Tibial nerve (tissue), 4 donors: ENCODE results near the gene MAP7D1. TPM values are rescaled to one million over a fixed set of nuclear protein-coding genes. Genes with fewer than 3 reads are reported as not detected.

ENCODE experiments used
- DNase-seq, 2 donors: peaks; one replicate each; pipeline ENCODE4 v3.0.0-alpha.2; 2019; ENCODE audit warnings: low spot score in 2 of 2
- H3K27ac ChIP-seq, 4 donors: fragments of 200-600 bp; sonication (generic) in 3 of 4; one replicate each; pipeline ENCODE4 v1.5.1; 2017 to 2019; ENCODE audit warnings: mild to moderate bottlenecking in 1 of 4
- H3K27me3 ChIP-seq, 2 donors: fragments of 200-600 bp; sonication (generic) in 1 of 2; one replicate each; pipeline versions ENCODE4 v1.5.1 to v1.6.0; 2017 to 2019
- H3K36me3 ChIP-seq, 3 donors: fragments of 200-600 bp; sonication (generic); one replicate each; pipeline ENCODE4 v1.5.1; 2018 to 2019
- H3K4me1 ChIP-seq, 4 donors: fragments of 200-600 bp; sonication (generic) in 3 of 4; one replicate each; pipeline ENCODE4 v1.5.1; 2017 to 2019
- H3K4me3 ChIP-seq, 4 donors: fragments of 200-600 bp; sonication (generic) in 3 of 4; one replicate each; pipeline ENCODE4 v1.5.1; 2017 to 2019; ENCODE audit warnings: mild to moderate bottlenecking in 1 of 4, moderate library complexity in 1 of 4
- H3K9me3 ChIP-seq, 4 donors: fragments of 200-600 bp; sonication (generic) in 3 of 4; one replicate each; pipeline ENCODE4 v1.5.1; 2017 to 2019
- CTCF ChIP-seq, 5 experiments: fragments of 200-600 bp in 3 of 5; fragments of 450-650 bp in 2 of 5; sonication (generic) in 3 of 5; IDR thresholded peaks; one replicate each; pipeline ENCODE4 v1.5.1; 2016 to 2019; ENCODE audit warnings: antibody characterized with exemption in 5 of 5, mild to moderate bottlenecking in 3 of 5, moderate library complexity in 2 of 5
- EP300 ChIP-seq, 2 donors: sonication (generic); formaldehyde crosslinking; IDR thresholded peaks; one replicate each; pipeline ENCODE4 v1.6.1; 2017; ENCODE audit warnings: antibody characterized with exemption in 2 of 2, mild to moderate bottlenecking in 1 of 2
- POLR2A ChIP-seq, 2 donors: fragments of 450-650 bp; IDR thresholded peaks; one replicate each; pipeline ENCODE4 v1.6.1; 2017; ENCODE audit warnings: antibody characterized with exemption in 2 of 2, mild to moderate bottlenecking in 2 of 2, moderate library complexity in 2 of 2
- WGBS, 2 donors: methylation state at CpG; one replicate each; pipeline ENCODE4 v1.1.5; 2018; 5-methylcytosine and 5-hydroxymethylcytosine counted together
- total RNA-seq, 4 donors: library from RNA; depleted of rRNA; stranded (reverse); fragments of >200 nt; gene quantifications; one replicate each; pipeline ENCODE4 v1.1.0, GENCODE V29; 2016

MAP7D1 gene
- total RNA-seq, 4 donors from 2014 or later: 85.0 to 184 (median 121) TPM

- Histone ChIP-seq H3K27me3 (no peaks in the 10 kb centered on the region), H3K4me1 (peaks cover 0 to 57% (median 38%) of the 10 kb centered on the region in 4 donors), H3K36me3 (peaks cover 0 to 8% (median 0%) of the 10 kb centered on the region in 3 donors), H3K27ac (peak overlapping the region; percentile 78 to 99 (median 94)), H3K4me3 (peak overlapping the region; percentile 66 to 91 (median 82)), H3K9me3 (no peaks in the 10 kb centered on the region)
- 1 to 2% methylated on average over 16 of the region's 16 CpGs for WGBS, 2 donors
- DNase-seq: no peak
- TF ChIP-seq EP300 (IDR thresholded peaks at IDR 0.05): no peak
- TF ChIP-seq POLR2A (IDR thresholded peaks at IDR 0.05): no peak
- no peak for TF ChIP-seq CTCF (IDR thresholded peaks at IDR 0.05)
Measured at GRCh38 chr1:36148821-36149236, 7.1 kb upstream of the MAP7D1 start.

- TF ChIP-seq POLR2A (IDR thresholded peaks at IDR 0.05) (peak; percentile 77 to 91), CTCF (IDR thresholded peaks at IDR 0.05) (peak; percentile 88 to 99 (median 98)), EP300 (IDR thresholded peaks at IDR 0.05) (peak; percentile 97)
- WGBS, 2 donors: 0 to 1% methylated on average over 45 to 61 of the region's 62 CpGs
- peaks cover 0 to 62% (median 38%) of the 10 kb centered on the region in 4 donors for H3K4me1 ChIP-seq
Measured at GRCh38 chr1:36149237-36149972, 6.6 kb upstream of the MAP7D1 start, which contains the start of gene TRAPPC3. Gene TRAPPC3 (minus strand): TSS chr1:36149486. CDS start chr1:36149378, 108 bp downstream.

GRCh38 chr1:36149973-36150295, 6.0 kb upstream of the MAP7D1 start:
- H3K9me3 ChIP-seq: no peaks in the 10 kb centered on the region
- peak overlapping the region in 3 of 4 donors; percentile 8 to 91 (median 21) for H3K4me3 ChIP-seq
- no peaks in the 10 kb centered on the region for H3K27me3 ChIP-seq
- peaks cover 0 to 8% (median 0%) of the 10 kb centered on the region in 3 donors for H3K36me3 ChIP-seq
- peak overlapping the region; percentile 88 to 99 (median 94) for H3K27ac ChIP-seq
- TF ChIP-seq EP300 (IDR thresholded peaks at IDR 0.05) (no peak), CTCF (IDR thresholded peaks at IDR 0.05) (no peak), POLR2A (IDR thresholded peaks at IDR 0.05) (no peak)
- H3K4me1 ChIP-seq: peaks cover 0 to 67% (median 41%) of the 10 kb centered on the region in 4 donors
- DNase-seq: no peak
- WGBS, 2 donors: 12 to 16% methylated on average over 6 of the region's 6 CpGs

More at GRCh38 chr1:36149237-36149972, 6.6 kb upstream of the MAP7D1 start, which contains the start of gene TRAPPC3:
- Histone ChIP-seq H3K27me3 (no peaks in the 10 kb centered on the region), H3K36me3 (peaks cover 0 to 8% (median 0%) of the 10 kb centered on the region in 3 donors), H3K4me3 (peak within 1 kb of the TSS; percentile 66 to 91 (median 82)), H3K27ac (peak within 1 kb of the TSS; percentile 88 to 99 (median 94)), H3K9me3 (no peaks in the 10 kb centered on the region)
- DNase-seq: peak; percentile 99 to 100

- H3K36me3 ChIP-seq: peaks cover 0 to 8% (median 0%) of the 10 kb centered on the region in 3 donors
- peak; percentile 85 to 88 for DNase-seq
- no peaks in the 10 kb centered on the region for H3K9me3 ChIP-seq
- peaks cover 0 to 67% (median 46%) of the 10 kb centered on the region in 4 donors for H3K4me1 ChIP-seq
- peak overlapping the region in 2 of 4 donors; percentile 21 to 28 for H3K4me3 ChIP-seq
- 3 to 4% methylated on average over 12 of the region's 12 CpGs for WGBS, 2 donors
- no peaks in the 10 kb centered on the region for H3K27me3 ChIP-seq
- TF ChIP-seq CTCF (IDR thresholded peaks at IDR 0.05): no peak
- TF ChIP-seq EP300 (IDR thresholded peaks at IDR 0.05): peak in 1 of 2 donors; percentile 83
- TF ChIP-seq POLR2A (IDR thresholded peaks at IDR 0.05): peak; percentile 49 to 79
- peak overlapping the region; percentile 88 to 99 (median 94) for H3K27ac ChIP-seq
Measured at GRCh38 chr1:36150296-36151133, 5.4 kb upstream of the MAP7D1 start.
